Astrocyte of the spinal cord (primary cell): ENCODE data around the gene RCVRN.

Source experiments
- DNase-seq: peaks from one replicate; pipeline ENCODE4 v3.0.0; 2011; ENCODE audit warnings: low read depth, low spot score
- H3K4me3 ChIP-seq: 2 replicates; pipeline ENCODE4 v1.5.1; 2011; ENCODE audit warnings: low read depth, mild to moderate bottlenecking, low read length, moderate library complexity
- CTCF ChIP-seq: IDR thresholded peaks from 2 replicates; pipeline ENCODE4 v1.5.1; 2012; ENCODE audit warnings: low read depth, mild to moderate bottlenecking, low read length, inconsistent platforms
- in situ Hi-C: cut with HindIII; loops from 2 replicates; pipeline ENCODE4 v1.10.0; 2017; ENCODE audit warnings: low sequenced_read_pairs

The RCVRN gene

GRCh38 chr17:9902120-9902519, 3.0 kb downstream of the RCVRN start:
- no peak for TF ChIP-seq CTCF
- DNase-seq, result no peak
- in situ Hi-C loops, result no loop called here
- no peak overlapping the region for H3K4me3 ChIP-seq

GRCh38 chr17:9900784-9901183, 4.3 kb downstream of the RCVRN start:
- no peak for TF ChIP-seq CTCF
- peak; percentile 51 for DNase-seq
- in situ Hi-C loops, result no loop called here
- no peak overlapping the region for H3K4me3 ChIP-seq

GRCh38 chr17:9900044-9900594, 5.0 kb downstream of the RCVRN start:
- TF ChIP-seq CTCF, result no peak
- no peak for DNase-seq
- in situ Hi-C loops, result no loop called here
- H3K4me3 ChIP-seq, result no peak overlapping the region

- TF ChIP-seq CTCF, result no peak
- in situ Hi-C loops, result no loop called here
- no peak for DNase-seq
- H3K4me3 ChIP-seq, result no peak overlapping the region
Observed at GRCh38 chr17:9899280-9900043, 5.6 kb downstream of the RCVRN start.

GRCh38 chr17:9898812-9899211, 6.3 kb downstream of the RCVRN start:
- in situ Hi-C loops, result no loop called here
- TF ChIP-seq CTCF, result no peak
- no peak overlapping the region for H3K4me3 ChIP-seq
- DNase-seq, result no peak

- no peak for DNase-seq
- no peak overlapping the region for H3K4me3 ChIP-seq
- in situ Hi-C loops, result no loop called here
- no peak for TF ChIP-seq CTCF
Observed at GRCh38 chr17:9897372-9897968, 7.6 kb downstream of the RCVRN start.
